HG03342 (cell line): ENCODE measurements around the gene FANCE.
"Not testable (repeated sequence)": the region's sequence is repeated elsewhere in the genome, so short reads cannot be mapped to it uniquely, and the experiment has no call there.

Experiments
- ATAC-seq: cut with Tn5 transposase; IDR thresholded peaks from one replicate; pipeline ENCODE4 v1.9.1; 2021; ENCODE audit warnings: mild to moderate bottlenecking, moderate library complexity; ENCODE audit not compliant: unreplicated experiment

FANCE gene

GRCh38 chr6:35496036-35496840, 44.1 kb downstream of the FANCE start:
- ATAC-seq: no peak

GRCh38 chr6:35496841-35497570, 44.9 kb downstream of the FANCE start, which contains the start of gene TEAD3:
Gene TEAD3 (minus strand): TSS chr6:35497079.
- ATAC-seq: peak; percentile 47

GRCh38 chr6:35497571-35498421, 45.7 kb downstream of the FANCE start:
- no peak for ATAC-seq

GRCh38 chr6:35498422-35499067, 46.4 kb downstream of the FANCE start:
- no peak for ATAC-seq

GRCh38 chr6:35499372-35499771, 47.2 kb downstream of the FANCE start:
- no peak for ATAC-seq

- no peak for ATAC-seq
Observed at GRCh38 chr6:35500782-35501181, 48.6 kb downstream of the FANCE start.

GRCh38 chr6:35501784-35502183, 49.6 kb downstream of the FANCE start:
- no peak for ATAC-seq

- ATAC-seq: no peak
Observed at GRCh38 chr6:35503534-35503933, 51.4 kb downstream of the FANCE start.

- ATAC-seq: no peak
Observed at GRCh38 chr6:35505999-35506412, 53.9 kb downstream of the FANCE start.

GRCh38 chr6:35506536-35506935, 54.4 kb downstream of the FANCE start:
- no peak for ATAC-seq

- ATAC-seq: no peak
Observed at GRCh38 chr6:35507221-35507620, 55.1 kb downstream of the FANCE start.

GRCh38 chr6:35508027-35508426, 55.9 kb downstream of the FANCE start:
- ATAC-seq: no peak

GRCh38 chr6:35508542-35508941, 56.4 kb downstream of the FANCE start:
- ATAC-seq: no peak

- ATAC-seq: no peak
Observed at GRCh38 chr6:35510916-35511561, 58.9 kb downstream of the FANCE start.

GRCh38 chr6:35511562-35511941, 59.4 kb downstream of the FANCE start:
- ATAC-seq: no peak

- no peak for ATAC-seq
Observed at GRCh38 chr6:35512006-35512405, 59.9 kb downstream of the FANCE start.

GRCh38 chr6:35512740-35513139, 60.6 kb downstream of the FANCE start, which contains the start of gene TULP1:
Gene TULP1 (minus strand): TSS chr6:35512896. CDS start chr6:35512858, 38 bp downstream.
- ATAC-seq: no peak

GRCh38 chr6:35514587-35514986, 62.4 kb downstream of the FANCE start:
- no peak for ATAC-seq

- not testable (repeated sequence) for ATAC-seq
Observed at GRCh38 chr6:35515939-35516338, 63.8 kb downstream of the FANCE start.
